Activated CD4-positive, alpha-beta T cell treated with anti-CD3 and anti-CD28 coated beads for 1 hour (primary cell): ENCODE data around the gene IRF2BP2.

Experiments used
- DNase-seq: peaks from one replicate; pipeline ENCODE4 v3.0.0-alpha.2; 2020

Gene IRF2BP2

GRCh38 chr1:234582681-234583301, 27.2 kb downstream of the IRF2BP2 start:
- no peak for DNase-seq

- DNase-seq = no peak
Measured at GRCh38 chr1:234582186-234582585, 27.8 kb downstream of the IRF2BP2 start.

GRCh38 chr1:234581063-234581714, 28.8 kb downstream of the IRF2BP2 start:
- no peak for DNase-seq

- DNase-seq = no peak
Measured at GRCh38 chr1:234579967-234580366, 30.0 kb downstream of the IRF2BP2 start.

GRCh38 chr1:234578735-234579134, 31.2 kb downstream of the IRF2BP2 start:
- no peak for DNase-seq

GRCh38 chr1:234578087-234578486, 31.9 kb downstream of the IRF2BP2 start:
- no peak for DNase-seq

GRCh38 chr1:234573711-234574299, 36.2 kb downstream of the IRF2BP2 start:
- no peak for DNase-seq

- no peak for DNase-seq
Measured at GRCh38 chr1:234572966-234573365, 37.0 kb downstream of the IRF2BP2 start.

GRCh38 chr1:234571702-234572101, 38.3 kb downstream of the IRF2BP2 start:
- no peak for DNase-seq

GRCh38 chr1:234570329-234571120, 39.5 kb downstream of the IRF2BP2 start:
- DNase-seq = no peak

- DNase-seq = no peak
Measured at GRCh38 chr1:234568345-234568744, 41.6 kb downstream of the IRF2BP2 start.

- DNase-seq = no peak
Measured at GRCh38 chr1:234565132-234565531, 44.8 kb downstream of the IRF2BP2 start.

- DNase-seq = no peak
Measured at GRCh38 chr1:234564035-234565029, 45.6 kb downstream of the IRF2BP2 start.

GRCh38 chr1:234562334-234562733, 47.6 kb downstream of the IRF2BP2 start:
- DNase-seq = no peak

GRCh38 chr1:234561319-234561718, 48.7 kb downstream of the IRF2BP2 start:
- DNase-seq = no peak

GRCh38 chr1:234559902-234560676, 49.9 kb downstream of the IRF2BP2 start:
- DNase-seq = no peak

- DNase-seq = no peak
Measured at GRCh38 chr1:234559152-234559901, 50.7 kb downstream of the IRF2BP2 start.

GRCh38 chr1:234558330-234558836, 51.6 kb downstream of the IRF2BP2 start:
- DNase-seq = no peak

- DNase-seq = no peak
Measured at GRCh38 chr1:234556245-234556943, 53.6 kb downstream of the IRF2BP2 start.
